Astrocyte (in vitro differentiated cells and primary cell): Measurements from ENCODE around the gene KCNQ1OT1.

Experiments used
- CTCF ChIP-seq: IDR thresholded peaks from 2 replicates; pipeline ENCODE4 v1.5.1; 2011; ENCODE audit warnings: low read depth, mild to moderate bottlenecking, inconsistent platforms, low read length, moderate library complexity; ENCODE audit not compliant: insufficient read depth
- EZH2 ChIP-seq: IDR thresholded peaks from 2 replicates; pipeline ENCODE4 v1.6.1; 2012; ENCODE audit warnings: mild to moderate bottlenecking, low read length, inconsistent platforms; ENCODE audit not compliant: insufficient read depth

- TF ChIP-seq CTCF (no peak), EZH2 (no peak)
Observed at GRCh38 chr11:2689651-2690575, 9.9 kb downstream of the KCNQ1OT1 start.
